ENCODE data around the gene SEC61G.
A peak's percentile ranks its signal among the peaks of the same experiment; 100 is the strongest.

SEC61G gene

DNA sequence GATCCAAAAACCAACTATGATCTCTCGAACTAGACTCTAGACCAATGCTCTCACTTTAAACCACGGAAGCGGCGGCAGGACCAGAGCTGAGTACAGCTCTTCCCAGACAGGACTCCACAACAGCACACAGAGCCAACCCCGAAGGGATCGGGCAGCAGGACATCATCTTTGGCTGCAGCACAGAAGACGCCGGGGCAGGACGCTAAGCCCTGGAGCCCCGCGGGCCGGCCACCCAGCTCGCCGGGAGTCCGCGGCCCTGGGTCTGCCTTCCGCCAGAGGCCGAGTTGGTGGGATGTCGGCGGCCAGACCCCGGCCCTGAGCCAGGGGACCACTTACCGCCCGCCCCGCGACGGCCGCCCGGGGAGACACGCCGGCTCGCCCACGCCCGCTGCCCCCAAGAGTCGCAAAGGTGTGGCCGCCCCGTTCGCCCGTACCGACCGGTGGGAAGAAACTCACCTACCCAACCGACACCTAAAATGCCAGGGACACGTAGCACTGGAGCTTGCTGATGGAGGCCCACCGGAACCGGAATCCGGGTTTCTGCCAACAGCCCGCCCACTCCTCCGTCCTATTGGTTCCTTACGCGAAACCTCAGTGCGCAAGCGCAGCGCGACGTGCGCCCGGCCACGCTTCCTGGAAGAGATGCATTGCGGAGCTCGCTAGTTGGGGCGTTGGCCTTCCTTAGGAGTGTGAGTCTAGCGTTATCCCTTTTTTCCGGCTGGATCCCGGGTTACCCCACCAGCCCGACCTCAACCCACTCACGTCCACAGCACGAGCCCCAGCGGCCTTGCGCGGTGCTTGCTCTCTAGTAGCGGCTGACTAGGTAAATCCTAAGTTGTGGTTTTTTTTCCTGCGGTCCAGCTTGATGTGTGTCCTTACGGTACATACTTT is at the start of gene SEC61G:
Gene SEC61G, minus strand, starts transcription at position 510 of the 891 bp plus-strand sequence. CDS start 1,623 bp downstream, outside the sequence.
- peak; percentile 95 for DNase-seq
- peak; percentile 94 for ATAC-seq

DNA sequence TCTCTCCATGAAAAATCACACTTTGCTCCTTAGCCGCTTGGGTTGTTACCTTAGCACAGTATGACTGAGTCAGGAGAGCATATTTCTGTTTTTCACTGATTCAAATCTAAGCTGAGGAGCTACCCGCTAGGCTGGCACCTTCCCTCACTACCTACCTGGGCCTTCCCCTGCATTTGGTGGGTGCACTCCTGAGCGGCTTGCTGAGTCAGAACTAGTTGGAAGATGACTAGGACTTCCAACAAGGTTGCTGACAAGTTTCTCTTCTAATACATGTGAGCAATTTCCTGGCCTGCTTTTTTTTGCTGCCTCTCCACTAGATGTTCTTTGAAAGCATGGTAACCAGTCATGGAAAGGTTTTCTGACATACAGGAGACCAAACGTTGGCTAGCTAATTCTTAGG is 43.8 kb upstream of the SEC61G start:
- DNase-seq (no peak), ATAC-seq (no peak)

DNA sequence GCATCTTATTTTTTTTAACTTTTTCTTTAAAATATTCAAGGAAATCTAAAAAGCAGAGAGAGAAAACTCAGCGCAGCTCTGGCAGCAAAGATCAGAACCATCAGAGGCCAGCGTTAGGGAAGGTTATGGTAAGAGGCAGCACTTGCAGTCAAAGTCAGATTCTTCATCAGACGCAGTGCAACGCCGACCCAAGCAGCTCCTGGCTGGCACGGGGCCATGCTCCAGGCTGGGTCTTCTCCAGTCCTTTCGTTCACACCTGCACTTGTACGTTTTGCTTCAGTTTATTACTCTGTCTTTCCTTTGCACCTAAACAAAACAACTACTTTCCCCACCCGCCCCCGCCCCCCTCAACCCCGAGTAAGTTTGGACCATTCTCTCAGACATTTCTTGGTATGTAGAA is 43.1 kb upstream of the SEC61G start:
- ATAC-seq = no peak
- no peak for DNase-seq

DNA sequence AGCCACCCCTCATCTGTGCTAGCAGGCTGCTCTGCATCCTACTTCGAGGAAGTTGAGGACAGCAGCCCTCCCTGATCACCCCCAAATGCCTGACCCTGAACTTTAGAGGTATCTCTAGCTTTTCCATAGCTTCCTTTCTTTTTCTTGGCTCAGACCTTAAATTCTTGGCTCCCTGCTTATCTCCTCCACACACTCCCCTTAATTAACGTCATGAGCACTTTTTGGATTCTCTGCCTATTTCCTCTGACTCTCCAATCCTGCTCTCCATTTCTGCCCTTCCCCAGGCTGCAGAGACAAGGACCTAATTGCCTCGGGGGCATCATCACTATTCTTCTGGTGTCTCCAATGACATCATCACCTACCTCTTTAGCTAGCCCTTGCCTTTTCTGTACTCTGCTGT is 40.8 kb upstream of the SEC61G start:
- DNase-seq (no peak), ATAC-seq (no peak)

DNA sequence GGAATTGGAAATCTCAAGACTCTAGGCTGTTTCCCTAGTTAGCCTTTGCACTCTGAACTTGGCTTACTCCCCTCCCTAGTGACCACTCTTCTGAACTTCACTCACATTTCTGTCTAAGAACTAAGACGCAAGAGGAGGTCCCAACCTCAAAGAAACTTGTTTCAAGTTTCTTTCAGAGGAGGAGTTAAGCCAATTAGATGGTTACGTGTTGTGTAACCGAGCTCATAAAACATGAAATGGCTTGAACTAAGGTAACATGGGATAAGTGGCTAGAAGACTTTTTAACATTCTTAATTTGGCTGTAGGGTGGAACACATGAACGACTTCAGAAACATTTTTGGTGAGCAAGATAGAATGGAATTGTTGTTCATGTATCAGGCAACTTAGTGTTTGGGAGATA is 39.5 kb upstream of the SEC61G start:
- DNase-seq (no peak), ATAC-seq (no peak)

DNA sequence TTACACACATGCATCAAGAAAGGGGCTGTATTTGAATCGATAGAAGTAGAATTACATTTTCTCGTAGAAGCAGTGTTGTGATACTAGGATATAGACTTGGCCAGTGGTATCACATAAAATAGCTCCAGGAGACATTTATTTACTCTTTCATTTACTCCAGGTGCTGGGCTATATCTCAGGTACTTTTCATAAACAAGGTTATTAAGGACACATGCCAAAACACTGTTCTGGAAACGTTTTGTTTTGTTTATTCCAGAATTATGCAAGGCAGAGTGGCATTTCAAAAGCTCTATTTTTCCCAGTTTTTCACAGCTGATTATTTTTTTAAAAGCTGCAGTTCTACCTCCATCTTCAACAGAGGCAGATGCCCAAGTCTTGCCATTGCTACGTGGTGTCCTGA is 37.8 kb upstream of the SEC61G start:
- ATAC-seq = no peak
- DNase-seq = no peak

DNA sequence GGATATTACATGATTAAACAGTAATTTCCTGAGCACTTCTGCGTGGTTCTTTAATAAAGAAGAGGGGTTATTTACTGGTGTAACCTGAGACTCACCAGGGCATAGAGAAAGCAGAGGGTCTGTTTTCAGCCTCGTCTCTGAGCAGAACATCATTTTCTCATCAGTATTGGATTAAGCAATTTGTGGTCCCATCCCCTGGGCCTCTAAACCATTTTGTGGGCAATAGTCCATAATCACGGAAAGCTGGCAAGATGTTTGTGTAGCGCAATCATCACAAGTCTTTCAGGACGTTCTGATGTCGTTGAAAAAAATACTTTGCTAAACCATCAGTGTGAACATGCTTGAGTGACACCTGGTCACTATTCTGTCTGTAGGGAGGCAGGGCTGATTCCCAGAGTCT is 37.1 kb upstream of the SEC61G start:
- DNase-seq = no peak
- ATAC-seq = no peak

DNA sequence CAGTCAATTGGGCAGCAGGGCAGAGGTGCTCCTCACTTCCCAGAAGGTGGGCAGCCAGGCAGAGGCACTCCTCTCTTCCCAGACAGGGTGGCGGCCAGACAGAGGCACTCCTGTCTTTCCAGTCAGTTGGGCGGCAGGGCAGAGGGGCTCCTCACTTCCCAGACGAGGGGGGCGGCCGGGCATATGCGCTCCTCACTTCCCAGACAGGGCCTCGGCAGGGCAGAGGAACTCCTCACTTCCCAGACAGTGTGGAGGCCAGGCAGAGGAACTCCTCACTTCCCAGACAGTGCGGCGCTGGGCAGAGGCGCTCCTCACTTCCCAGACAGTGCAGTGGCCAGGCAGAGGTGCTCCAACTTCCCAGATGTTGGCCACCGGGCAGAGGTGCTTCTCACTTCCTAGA is 33.4 kb upstream of the SEC61G start:
- ATAC-seq = no peak
- DNase-seq = no peak

DNA sequence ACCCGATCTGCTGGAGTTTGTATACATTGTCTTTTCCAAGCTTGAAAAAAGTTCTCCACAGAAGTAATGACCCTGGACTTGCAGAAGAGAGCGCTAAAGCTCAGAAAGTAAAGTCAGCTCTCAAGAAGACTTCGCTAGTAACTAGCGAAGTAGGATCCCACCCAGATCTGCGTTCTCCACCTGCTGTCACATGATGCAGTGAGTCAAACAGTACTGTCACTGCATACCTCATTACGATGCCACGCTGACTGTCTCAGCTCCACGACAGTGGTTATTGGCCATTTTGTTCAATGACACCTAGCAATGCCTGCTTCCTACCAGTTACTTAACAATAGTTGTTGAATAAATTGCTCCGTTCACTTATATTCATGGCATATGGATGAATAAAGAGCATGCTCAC is 29.7 kb upstream of the SEC61G start:
- no peak for DNase-seq
- ATAC-seq = peak; percentile 87

DNA sequence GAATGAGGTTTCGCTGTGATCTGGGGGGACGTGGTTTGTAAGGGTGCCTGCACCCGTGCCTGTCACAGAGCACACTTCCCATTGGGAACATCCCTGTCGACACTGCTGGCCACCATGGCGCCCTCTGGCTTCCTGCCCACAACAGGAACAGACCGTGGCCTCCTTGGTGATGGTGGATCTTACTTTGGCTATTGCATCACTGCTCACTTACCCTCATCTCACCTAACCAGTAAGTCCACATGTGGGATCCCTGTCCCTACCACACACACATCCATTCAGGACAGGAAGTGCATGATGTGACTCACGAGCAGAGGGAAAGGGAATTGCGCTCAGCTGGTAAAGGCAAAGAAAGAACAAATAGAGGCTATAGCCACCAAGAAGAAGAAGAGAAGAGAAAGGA is 26.2 kb upstream of the SEC61G start:
- ATAC-seq = no peak
- DNase-seq = no peak

DNA sequence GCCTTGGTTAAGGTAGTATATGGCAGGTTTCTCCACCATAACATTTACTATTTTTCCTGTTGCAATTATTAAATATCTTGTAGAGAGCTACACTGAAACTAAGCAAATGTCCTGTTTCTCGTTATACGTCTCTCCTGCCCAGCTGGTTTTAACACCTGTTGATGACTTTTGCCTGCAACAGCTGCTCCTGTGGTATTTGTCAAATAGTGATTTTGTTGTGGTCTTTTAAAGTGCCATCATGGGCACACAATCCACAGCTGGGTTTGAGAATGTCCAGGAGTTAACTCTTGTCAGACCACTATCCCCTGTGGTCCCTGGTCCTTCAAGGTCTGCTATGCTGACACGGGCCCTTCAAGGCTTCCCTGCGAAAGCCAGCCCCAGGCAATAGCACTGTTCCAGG is 24.9 kb upstream of the SEC61G start:
- ATAC-seq = no peak
- no peak for DNase-seq

DNA sequence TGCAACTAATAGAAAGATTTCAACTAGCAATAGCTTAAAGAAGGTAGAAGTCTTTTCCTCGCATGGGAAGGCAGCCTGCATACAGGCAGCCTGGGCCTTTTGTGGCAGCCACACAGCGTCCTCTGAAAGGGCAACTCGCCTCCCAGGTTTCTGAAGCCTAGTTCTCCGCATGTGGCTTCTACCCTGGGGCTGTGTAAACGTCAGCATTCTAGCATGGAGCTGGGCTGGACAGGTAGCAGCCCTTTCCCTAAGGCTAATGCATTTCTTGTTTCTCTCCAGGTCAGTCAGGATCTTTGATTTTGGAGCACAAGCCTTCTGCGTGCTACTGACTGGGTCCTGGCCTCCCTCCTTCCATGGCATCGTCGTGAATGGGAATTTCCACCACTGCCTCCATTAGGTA is 23.8 kb upstream of the SEC61G start:
- DNase-seq = no peak
- no peak for ATAC-seq

DNA sequence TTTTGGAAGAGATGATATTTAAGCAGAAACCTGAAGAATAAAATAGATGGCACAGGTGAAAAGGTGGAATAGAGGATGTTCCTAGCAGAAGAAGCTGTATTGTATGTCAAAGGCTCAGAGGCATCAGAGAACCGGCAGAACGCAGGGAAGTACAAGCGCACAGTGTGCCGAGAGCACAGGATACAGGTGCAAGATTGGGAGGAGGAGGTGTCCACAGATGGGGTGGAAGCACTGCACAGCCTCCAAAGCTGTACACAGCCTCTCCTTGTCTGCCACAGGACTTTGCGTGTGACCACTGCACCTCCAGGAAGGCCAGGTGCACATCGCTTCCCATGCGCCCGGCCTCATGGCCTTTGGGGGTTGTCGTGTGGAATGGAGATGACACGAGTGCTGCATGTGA is 23.3 kb upstream of the SEC61G start:
- ATAC-seq (no peak), DNase-seq (no peak)

DNA sequence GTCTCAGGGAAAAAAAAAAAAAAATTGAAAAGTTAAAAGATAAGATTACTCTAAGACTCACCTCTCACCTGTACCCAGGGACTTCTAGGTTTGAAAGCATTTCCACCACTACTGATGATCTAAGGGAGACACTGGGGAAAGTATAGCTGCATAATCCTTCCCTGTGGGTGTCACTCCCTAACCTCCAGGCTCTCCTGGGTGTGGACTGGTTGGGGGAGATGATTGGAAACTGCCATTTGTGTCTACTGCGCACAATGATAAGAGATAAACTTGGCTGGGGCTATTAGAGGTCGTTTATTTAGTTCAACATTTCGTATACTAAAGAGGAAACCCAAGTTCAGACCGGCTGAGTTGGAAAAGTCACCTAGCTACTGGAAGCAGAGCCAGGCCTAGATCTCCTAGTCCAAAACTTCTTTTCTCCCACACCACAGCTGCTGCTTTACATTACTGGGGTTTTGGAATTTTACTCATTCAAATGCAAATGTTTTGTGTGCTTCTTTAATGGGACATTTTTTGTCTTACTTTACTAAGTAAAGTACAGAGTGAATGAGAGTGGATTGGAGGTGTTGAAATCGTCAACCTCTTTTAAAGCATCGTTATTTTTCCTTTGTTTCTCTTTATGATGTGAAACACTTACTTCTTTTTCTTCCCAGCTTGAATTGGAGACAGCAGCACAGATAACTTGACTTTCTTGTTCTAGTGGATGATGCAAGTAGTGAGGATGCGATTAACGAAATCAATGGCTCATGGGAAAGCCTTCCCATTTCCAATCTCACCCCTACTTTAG is 22.3 kb upstream of the SEC61G start:
- no peak for DNase-seq
- no peak for ATAC-seq

DNA sequence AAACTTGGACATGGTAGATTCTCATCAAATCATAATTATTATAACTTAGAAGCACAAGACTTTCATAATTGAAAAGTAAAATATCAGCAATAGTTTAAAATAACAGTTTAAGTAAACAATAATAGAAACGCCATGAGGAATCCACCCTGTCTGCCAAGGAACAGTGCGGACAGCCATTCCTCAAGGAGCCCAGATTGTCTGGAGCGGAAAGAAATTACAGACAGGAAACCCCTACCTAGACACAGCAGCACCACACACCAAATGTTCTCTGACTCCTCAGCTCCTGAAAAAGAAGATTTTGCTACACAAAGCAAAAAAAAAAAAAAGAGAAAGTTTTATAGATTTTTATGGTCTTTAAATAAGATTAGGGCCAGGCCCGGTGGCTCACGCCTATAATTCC is 21.5 kb upstream of the SEC61G start:
- DNase-seq (no peak), ATAC-seq (no peak)

DNA sequence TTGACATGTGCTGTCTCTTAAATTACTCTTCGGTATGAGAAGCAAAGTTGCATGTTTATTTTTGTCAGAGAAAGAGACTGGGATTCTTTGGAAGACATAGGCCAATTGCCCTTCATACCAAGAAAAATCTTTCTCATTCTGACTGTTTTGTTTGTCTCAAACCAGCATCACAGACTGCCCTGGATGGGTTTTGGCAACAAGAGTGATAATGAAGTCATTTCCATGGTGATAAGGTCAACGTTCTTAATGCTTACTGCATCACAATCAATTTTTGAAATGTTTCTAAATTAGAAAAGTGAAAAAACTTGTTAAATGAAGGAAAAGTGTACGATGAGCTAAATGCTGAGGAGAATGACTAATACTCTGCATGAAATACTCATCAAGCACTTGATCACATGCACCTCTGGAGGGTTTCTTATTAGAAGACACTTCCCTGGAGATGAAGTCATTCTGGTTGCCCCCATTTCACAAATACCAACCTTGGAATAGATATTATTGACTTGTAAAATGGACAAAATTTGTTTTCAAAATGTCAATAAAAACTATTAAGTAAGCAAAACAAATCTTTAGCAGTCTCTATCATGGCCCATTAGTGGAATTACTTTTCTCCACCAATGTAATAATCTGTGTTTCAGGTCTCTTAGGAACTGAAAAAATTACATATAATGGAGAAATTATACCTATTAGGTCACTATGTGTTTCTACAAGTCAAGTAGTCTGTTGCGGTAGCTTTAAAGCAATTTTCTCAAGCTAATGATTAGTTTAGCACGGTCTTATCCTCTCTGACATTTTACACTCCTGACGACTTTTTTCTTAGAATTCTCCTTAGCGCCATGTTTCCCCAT is 19.9 kb upstream of the SEC61G start:
- DNase-seq (no peak), ATAC-seq (no peak)

DNA sequence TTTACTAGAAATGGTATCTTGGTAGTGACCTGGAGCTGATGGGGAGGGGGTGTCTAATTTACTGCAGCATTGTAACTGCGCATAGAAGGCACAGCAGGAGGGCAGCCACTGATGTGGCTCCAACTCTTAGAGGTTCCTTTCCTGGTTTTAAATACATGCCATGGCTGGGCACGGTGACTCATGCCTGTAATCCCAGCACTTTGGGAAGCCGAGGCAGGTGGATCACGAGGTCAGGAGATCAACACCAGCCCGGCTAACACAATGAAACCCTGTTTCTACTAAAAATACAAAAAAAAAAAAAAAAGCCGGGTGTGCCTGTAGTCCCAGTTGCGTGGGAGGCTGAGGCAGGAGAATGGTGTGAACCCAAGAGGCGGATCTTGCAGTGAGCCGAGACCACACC is 19.2 kb upstream of the SEC61G start:
- ATAC-seq (no peak), DNase-seq (no peak)

DNA sequence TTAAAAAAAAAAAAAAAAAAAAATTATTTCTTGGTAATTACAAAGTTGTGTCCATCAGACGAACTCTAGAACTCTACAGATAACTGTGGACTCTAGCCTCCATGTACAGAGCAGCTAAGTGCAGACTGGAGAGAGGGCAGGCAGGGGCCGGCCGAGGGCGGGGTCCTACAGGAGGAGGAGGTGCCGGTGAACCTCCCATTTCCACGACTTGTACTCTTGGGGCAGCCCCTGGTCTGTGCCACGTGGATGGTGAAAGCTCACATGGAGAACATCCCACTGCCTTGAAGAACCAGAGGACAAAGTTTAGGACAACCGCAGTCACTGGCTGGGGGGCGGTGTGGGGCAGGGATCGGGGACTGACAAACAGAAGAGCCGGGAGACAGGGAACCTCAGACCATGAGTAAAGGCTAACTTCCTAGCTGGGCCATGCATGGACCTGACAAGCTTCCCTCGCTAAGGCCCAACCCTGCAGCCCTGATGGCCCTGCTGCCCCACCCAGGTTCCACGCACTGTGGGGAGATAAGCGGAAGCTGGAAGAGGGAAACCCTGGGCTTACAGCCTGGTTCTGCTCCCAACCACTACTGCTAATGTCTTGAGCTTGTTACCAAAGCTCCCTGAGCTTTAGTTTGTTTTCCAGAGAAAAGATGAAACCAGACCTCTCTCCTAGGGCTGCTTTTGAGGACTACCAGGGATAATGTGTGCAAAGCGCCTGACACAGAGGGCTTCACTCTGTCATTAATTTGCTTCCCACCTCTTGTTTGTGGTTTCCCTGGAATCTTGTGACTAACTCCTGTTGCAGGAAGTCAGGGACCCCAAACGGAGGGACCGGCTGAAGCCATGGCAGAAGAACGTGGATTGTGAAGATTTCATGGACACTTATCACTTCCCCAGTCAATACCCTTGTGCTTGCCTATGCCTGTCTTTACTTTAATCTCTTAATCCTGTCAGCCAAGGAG is 16.1 kb upstream of the SEC61G start:
- DNase-seq (no peak), ATAC-seq (no peak)

DNA sequence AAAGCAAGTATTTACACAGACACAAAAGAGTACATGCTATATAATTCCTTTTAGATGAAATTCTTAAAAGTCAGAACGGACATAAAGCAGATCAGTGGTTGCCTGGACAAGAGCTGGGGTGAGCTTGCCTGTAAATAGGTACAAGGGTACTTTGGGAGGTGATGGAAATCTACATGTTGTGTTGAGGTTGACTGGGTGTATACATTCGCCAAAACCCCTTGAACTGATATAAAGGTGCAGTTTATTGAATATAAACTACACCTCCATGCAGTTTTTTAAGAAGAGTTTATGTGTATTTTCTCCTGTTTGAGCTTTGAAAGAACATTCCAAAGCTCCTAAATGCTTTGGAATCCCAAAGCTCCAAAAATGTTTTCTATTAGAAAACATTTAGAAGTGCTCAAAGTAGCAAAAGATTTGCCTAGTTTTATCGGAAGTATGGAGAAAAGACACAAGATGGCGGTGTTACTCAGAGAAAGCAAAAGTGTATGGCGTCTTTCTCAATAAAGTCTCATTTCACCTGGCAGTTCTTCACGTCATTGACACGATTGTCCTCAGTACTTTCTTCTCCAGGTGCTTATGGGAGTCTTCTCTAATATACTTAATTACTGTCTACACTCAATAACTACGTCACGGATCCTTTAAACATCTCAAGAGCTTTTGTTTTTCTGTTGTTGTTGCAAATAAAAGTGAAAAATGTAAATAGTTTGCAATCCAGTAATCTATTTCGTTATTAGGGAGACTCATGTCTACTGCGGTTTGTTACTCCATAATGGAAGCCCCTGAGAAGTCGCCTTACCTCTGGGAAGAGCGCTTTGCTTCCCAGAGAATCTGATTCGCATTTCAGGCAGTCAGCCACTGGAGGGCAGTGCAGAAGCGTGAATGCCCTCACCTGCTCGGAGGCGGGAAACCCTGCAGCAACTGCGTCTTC is 14.7 kb upstream of the SEC61G start:
- peak; percentile 72 for DNase-seq
- peak; percentile 52 for ATAC-seq

DNA sequence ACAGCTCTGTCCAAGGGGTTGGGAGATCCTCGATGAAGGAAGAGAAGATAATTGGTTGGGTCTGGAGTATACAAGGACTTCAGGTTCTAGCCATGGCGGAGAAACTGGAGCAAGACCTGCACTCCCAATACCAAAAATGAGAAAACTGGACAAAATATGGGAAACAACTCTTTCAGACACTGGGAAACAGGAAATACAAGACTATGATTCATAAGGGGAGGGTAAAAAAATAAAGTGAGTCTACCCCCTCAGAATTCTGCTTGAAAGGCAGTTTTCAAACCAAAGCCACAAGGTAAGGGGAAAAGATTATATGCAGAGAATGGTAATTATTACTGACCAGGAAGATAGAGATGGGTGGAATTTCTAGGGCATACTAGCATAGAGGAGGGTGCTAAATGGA is 10.2 kb upstream of the SEC61G start:
- no peak for DNase-seq
- no peak for ATAC-seq
